ENCODE data around the gene DHX57.
A peak's percentile ranks its signal among the peaks of the same experiment; 100 is the strongest.

DHX57 gene

GRCh38 chr2:38875576-38876367 is at the start of gene DHX57, which contains the start of gene MORN2:
DHX57 (minus strand) TSS chr2:38875934; CDS start chr2:38868405, 7,529 bp downstream.
MORN2 (plus strand) TSS chr2:38875976.
- peak; percentile 83 to 88 for DNase-seq

DNA sequence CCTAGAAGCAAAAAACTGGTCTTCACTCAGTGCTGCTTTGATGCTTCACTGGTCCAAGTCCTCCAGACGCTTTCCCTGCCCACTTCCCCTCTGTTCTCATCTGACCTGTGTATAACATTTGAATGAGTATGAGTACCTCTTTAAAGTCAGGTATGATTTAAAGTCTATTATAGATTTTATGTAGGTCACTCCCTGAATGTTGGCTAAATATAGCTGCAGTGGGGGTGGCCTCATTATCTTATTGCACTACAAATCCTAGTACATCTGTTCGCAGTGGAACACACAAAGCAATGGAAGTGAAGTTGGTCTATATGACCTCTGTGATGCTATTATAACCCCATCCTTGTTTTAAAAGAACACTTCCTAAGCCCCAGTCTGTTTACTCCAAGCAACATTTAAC is 47.2 kb upstream of the DHX57 start:
- DNase-seq, result no peak

DNA sequence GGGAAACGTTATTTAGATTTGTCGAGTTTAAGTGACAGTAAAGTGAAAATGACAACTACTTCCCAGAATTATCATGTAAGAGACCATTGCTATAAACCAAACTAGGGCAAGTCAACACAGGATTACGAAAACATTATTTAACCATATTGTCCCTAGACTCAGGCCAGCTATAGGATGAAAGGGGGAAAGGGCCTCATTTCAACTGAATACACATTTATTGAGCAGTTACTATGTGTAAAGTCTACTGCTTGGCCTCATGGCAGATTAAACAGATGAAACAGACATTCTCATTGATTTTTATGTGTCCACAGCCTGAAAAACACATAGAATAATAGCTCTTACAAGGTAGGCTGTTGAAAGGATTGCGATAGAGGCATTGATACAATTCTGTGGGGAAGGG is 46.7 kb upstream of the DHX57 start:
- DNase-seq, result no peak

GRCh38 chr2:38912619-38913018 is 36.9 kb upstream of the DHX57 start:
- DNase-seq, result no peak

DNA sequence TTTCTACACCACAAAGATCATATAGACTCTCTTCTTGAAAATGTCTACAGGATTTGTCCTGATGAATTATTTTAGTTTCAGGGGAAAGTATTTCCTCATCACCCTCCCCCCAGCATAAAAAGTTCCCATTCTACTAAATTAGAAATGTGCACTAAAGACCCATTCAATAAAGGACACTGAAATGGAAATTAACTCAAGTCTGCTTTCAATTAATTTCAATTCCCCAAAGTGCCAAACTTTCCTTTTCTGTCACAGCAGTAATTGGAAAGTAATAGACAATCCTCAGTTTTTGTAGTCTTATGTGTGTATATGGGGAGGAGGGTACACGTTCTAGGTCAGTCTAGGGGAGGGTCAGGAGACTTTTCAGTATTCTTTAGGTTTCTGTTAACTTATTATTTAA is 35.5 kb upstream of the DHX57 start:
- DNase-seq, result no peak

- DNase-seq, result no peak
Observed at GRCh38 chr2:38909872-38910271, 34.1 kb upstream of the DHX57 start.

DNA sequence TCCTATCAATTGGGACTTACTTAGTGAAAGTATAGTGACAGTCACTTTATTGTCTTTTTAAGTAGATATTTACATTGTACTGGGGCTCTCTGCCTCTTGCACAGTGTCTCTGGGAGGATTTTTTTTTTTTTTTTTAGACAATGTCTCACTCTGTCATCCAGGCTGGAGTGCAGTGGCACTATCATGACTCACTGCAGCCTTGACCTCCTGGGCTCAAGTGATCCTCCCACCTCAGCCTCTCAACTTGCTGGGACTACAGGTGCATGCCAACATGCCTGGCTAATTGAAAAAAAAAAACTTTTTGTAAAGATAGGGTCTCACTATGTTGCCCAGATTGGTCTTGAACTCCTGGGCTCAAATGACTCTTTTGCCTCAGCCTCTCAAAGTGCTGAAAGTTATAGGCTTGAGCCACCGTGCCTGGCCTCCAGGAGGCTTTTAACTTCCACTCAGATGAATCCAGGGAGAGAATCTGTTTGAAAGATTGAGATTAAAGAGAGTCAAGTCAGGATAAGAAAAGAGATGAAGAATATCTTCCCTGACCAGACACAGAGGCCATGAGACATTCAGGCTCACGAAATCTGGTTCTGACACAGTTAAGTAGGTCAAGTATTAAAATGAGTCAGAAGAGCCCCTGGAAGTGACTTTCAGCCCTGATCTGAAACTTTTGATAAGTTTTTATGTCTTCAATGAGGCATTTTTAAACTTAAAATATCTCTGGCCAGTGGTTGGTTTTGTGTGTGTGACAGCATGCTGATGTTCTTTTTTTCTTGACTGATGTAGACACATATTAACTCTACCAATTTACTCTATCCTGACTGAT is 32.2 kb upstream of the DHX57 start:
- DNase-seq, result peak; percentile 29 to 31

DNA sequence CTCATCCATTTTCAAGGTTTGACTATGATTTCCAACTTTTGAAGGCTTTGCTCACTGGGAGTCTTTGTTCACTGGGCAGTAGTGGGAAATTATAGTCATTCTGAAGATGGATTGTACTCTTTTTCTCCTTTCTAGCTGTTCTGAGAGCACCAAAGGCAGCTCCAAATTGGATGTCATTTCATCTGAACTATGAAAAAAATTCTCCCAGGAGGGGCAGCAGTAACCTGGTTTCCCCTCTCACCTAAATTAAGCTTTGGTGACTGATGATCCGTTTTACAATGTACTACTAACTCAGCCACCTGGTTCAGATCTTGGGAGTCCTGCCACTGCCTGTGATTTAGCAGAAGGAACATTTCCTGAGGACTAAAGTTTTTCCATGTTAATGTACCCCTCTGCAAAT is 31.5 kb upstream of the DHX57 start:
- no peak for DNase-seq

GRCh38 chr2:38905251-38905650 is 29.5 kb upstream of the DHX57 start:
- DNase-seq, result no peak

GRCh38 chr2:38900726-38901125 is 25.0 kb upstream of the DHX57 start:
- no peak for DNase-seq

- DNase-seq, result no peak
Observed at GRCh38 chr2:38898256-38898655, 22.5 kb upstream of the DHX57 start.

DNA sequence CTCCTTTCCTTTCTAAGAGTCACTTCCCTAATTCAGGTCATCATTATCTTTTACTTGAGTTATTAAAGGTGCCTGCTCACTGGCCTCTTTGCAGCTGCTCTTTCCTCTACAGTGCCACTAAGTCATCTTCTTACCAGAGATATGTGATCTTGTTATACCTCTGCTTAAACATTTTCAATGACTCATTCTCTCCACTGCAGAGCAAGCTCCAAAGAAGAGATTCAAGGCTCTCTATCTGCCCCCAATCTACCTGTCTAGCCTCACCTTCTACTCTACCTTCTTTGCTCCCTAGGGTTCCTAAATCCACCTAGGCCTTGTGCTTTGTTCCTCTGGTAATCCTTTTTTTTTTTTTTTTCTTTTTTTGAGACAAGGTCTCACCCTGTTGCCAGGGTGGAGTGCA is 17.1 kb upstream of the DHX57 start:
- no peak for DNase-seq

DNA sequence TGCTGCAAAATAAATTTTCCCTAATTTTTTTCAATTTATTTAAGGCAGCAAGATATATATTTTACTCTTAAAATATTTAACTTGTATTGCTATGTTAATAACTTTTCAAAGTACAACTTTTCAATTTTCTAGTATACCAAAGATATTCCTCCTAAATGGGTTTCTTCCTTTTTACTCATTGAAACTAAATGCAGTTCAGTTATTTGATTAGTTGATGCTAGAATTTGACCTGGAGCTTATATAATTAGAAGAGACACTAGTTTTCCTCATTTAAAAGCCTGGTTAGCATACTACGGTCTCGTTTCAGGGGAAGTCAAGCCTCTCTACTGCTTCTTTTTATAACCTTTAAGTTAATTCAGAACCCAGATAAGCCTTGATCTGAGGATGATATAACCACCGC is 13.8 kb upstream of the DHX57 start, which contains the start of gene ARHGEF33:
Gene ARHGEF33 (plus strand): TSS at position 301 of the 400 bp plus-strand sequence. CDS start 29,573 bp downstream, outside the sequence.
- no peak for DNase-seq

DNA sequence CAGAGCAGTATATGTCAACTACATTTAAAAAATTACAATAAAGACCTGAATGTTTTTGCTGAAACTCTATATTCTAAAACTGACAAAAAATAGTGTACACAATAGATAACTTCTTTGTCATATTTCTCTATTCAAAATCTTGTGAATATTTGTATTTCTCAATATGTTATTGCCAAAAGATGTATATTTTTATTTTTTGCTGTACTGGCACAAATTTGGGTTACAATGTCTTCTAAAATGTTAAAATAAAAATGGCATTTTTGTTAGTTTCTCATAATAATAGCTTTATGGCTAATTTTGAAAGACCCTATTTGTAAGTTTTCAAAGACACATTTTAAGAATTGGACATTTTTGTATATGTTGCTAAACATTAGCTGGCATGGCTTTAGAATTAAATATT is 13.3 kb upstream of the DHX57 start:
- no peak for DNase-seq

GRCh38 chr2:38887902-38888554 is 12.3 kb upstream of the DHX57 start:
- no peak for DNase-seq

- DNase-seq, result no peak
Observed at GRCh38 chr2:38887347-38887746, 11.6 kb upstream of the DHX57 start.

DNA sequence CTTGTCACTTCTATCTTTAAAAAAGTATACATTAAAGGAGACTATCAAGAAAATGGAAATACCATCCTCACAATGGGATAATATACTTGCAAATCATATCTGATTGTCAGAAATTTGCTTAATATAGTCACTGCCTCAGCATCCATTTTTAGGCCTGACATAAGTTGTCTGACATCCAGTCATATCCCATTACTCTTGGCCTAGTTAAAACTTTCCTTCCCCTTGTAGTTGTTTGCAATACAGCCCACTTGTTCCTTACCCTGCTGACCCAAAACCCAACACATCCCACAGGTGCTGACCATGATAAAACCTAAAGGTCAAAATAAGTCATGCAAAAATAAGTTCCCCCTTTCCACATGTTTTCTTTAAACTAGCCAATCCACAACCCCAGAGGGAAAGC is 10.3 kb upstream of the DHX57 start:
- no peak for DNase-seq

- DNase-seq, result no peak
Observed at GRCh38 chr2:38876407-38876806, 673 bp upstream of the DHX57 start.

DNA sequence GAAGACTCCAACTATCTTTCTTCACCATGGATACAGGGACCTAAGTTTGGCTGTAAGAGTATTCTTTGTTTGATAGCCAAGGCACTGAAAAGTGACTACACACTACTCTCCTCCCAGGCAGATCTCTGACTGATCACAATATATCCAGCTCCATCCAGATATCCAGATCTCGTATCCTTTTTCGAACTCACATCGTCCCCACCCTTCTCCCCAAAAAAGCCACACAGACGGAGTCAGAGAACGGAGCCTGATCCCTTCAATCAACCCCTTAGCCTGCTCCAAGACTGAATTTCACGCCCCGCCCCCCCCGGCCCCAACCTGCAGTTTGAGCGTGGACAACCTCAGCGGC is 533 bp downstream of the DHX57 start:
- no peak for DNase-seq

- no peak for DNase-seq
Observed at GRCh38 chr2:38873763-38874162, 2.0 kb downstream of the DHX57 start.

- no peak for DNase-seq
Observed at GRCh38 chr2:38871432-38871831, 4.3 kb downstream of the DHX57 start.

DNA sequence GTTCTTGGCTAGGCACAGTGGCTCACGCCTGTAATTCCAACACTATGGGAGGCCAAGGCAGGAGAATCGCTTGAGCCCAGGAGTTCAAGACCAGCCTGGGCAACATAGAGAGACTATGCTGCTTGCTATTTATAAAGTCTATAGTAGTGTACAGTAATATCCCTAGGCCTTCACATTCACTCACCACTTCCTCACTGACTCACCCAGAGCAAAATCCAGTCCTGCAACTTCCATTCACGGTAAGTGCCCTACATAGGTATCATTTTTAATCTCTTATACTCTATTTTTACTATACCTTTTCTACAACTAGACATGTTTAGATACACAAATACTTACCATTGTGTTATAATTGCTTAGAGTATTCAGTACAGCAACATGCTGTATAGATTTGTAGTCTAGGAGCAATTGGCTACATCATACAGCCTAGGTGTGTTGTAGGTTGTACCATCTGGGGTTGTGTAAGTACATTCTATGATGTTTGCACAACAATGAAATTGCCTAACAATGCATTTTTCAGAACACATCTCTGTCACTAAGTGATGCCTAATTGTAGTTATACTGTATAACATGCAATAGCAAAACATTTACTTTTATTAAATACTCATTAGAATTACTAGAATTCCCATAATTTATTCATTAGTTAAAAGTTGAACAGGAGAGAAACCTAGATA is 8.8 kb downstream of the DHX57 start:
- DNase-seq, result no peak

All from activated T-cell treated with anti-CD3 and anti-CD28 coated beads, Interleukin-2, amount 50 U/mL, for 48 hours (primary cell).